Smooth muscle cell (in vitro differentiated cells): ENCODE data around the gene TNIK. TPM values are rescaled to one million over a fixed set of nuclear protein-coding genes. Genes with fewer than 3 reads are reported as not detected.

Experiments used
- DNase-seq: peaks from one replicate; lab custom pipeline; 2025; ENCODE audit not compliant: unreplicated experiment; lab: John Stamatoyannopoulos, UW
- H2AFZ ChIP-seq: fragments of 200-600 bp; sonication (generic); 2 replicates; pipeline ENCODE4 v1.6.0; 2016; ENCODE audit warnings: antibody characterized with exemption, low read depth, mild to moderate bottlenecking
- H3F3A ChIP-seq: fragments of 200-600 bp; sonication (generic); 2 replicates; pipeline ENCODE4 v1.6.0; 2017; ENCODE audit warnings: antibody characterized with exemption, low read depth
- H3K27ac ChIP-seq: fragments of 200-600 bp; sonication (generic); 2 replicates; pipeline ENCODE4 v1.5.1; 2016; ENCODE audit warnings: low read depth, mild to moderate bottlenecking
- H3K27me3 ChIP-seq: fragments of 200-600 bp; sonication (generic); 2 replicates; pipeline ENCODE4 v1.6.1; 2016; ENCODE audit warnings: low read depth, mild to moderate bottlenecking
- H3K36me3 ChIP-seq: fragments of 200-600 bp; sonication (generic); 2 replicates; pipeline ENCODE4 v1.5.1; 2016; ENCODE audit warnings: low read depth
- H3K4me1 ChIP-seq: fragments of 200-600 bp; sonication (generic); 2 replicates; pipeline ENCODE4 v1.5.1; 2016; ENCODE audit warnings: low read depth
- H3K4me2 ChIP-seq: fragments of 200-600 bp; sonication (generic); 2 replicates; pipeline ENCODE4 v1.6.0; 2016; ENCODE audit warnings: mild to moderate bottlenecking
- H3K4me3 ChIP-seq: fragments of 200-600 bp; sonication (generic); 2 replicates; pipeline ENCODE4 v1.5.1; 2016; ENCODE audit warnings: mild to moderate bottlenecking
- H3K79me2 ChIP-seq: fragments of 200-600 bp; sonication (generic); 2 replicates; pipeline ENCODE4 v1.6.0; 2016; ENCODE audit warnings: low read depth, mild to moderate bottlenecking
- H3K9ac ChIP-seq: fragments of 200-600 bp; sonication (generic); 2 replicates; pipeline ENCODE4 v1.6.0; 2016; ENCODE audit warnings: low read depth
- H3K9me3 ChIP-seq: fragments of 200-600 bp; sonication (generic); replicated peaks from 2 replicates; pipeline ENCODE4 v1.5.1; 2016; ENCODE audit warnings: low read depth
- H4K20me1 ChIP-seq: fragments of 200-600 bp; sonication (generic); 2 replicates; pipeline ENCODE4 v1.6.0; 2016; ENCODE audit warnings: low read depth
- CTCF ChIP-seq: fragments of 200-600 bp; sonication (generic); IDR thresholded peaks from 2 replicates; pipeline ENCODE4 v1.5.1; 2017; ENCODE audit warnings: borderline replicate concordance, mild to moderate bottlenecking, antibody characterized with exemption; ENCODE audit not compliant: insufficient read depth, poor library complexity, severe bottlenecking
- WGBS: methylation state at CpG from one replicate; pipeline ENCODE4 v1.1.7; 2016; ENCODE audit warnings: low lambda C conversion rate; 5-methylcytosine and 5-hydroxymethylcytosine counted together
- polyA plus RNA-seq: library from polyadenylated mRNA; unstranded; fragments of >200 nt; fragmentation: Nextera tagmentation; extraction: Ambion mirVana; gene quantifications from 2 replicates; pipeline ENCODE4 v1.2.1, GENCODE V29; 2016
- total RNA-seq: library from RNA; depleted of rRNA; stranded (reverse); fragments of >200 nt; gene quantifications from 2 replicates; pipeline ENCODE4 v1.2.3, GENCODE V29; 2014

The TNIK gene
- total and polyA plus RNA-seq, 2 experiments from 2014 or later, result 10.4 to 12.5 TPM

GRCh38 chr3:171441381-171441780 lies 18.8 kb downstream of the TNIK start:
- H3K4me1 ChIP-seq, result peaks cover 20% of the 10 kb centered on the region
- no peak overlapping the region for H3K9ac ChIP-seq
- no peaks in the 10 kb centered on the region for H3K9me3 ChIP-seq
- no peak overlapping the region for H3K27ac ChIP-seq
- H2AFZ ChIP-seq, result no peak overlapping the region
- peaks cover 3% of the 10 kb centered on the region for H3F3A ChIP-seq
- no peak overlapping the region for H3K4me2 ChIP-seq
- no peak overlapping the region for H3K4me3 ChIP-seq
- peaks cover 47% of the 10 kb centered on the region for H3K79me2 ChIP-seq
- 95% methylated on average over 3 of the region's 3 CpGs for WGBS
- H3K27me3 ChIP-seq, result no peaks in the 10 kb centered on the region
- peaks cover 36% of the 10 kb centered on the region for H4K20me1 ChIP-seq
- no peak for TF ChIP-seq CTCF
- DNase-seq, result no peak
- H3K36me3 ChIP-seq, result no peaks in the 10 kb centered on the region

- Histone ChIP-seq H3K4me1 (peaks cover 20% of the 10 kb centered on the region), H3F3A (peaks cover 3% of the 10 kb centered on the region), H3K36me3 (no peaks in the 10 kb centered on the region), H3K79me2 (peaks cover 50% of the 10 kb centered on the region), H4K20me1 (peaks cover 31% of the 10 kb centered on the region), H2AFZ (no peak overlapping the region), H3K4me2 (no peak overlapping the region), H3K27me3 (no peaks in the 10 kb centered on the region), H3K27ac (no peak overlapping the region), H3K9ac (no peak overlapping the region), H3K9me3 (no peaks in the 10 kb centered on the region), H3K4me3 (no peak overlapping the region)
- TF ChIP-seq CTCF, result no peak
- DNase-seq, result no peak
- 84% methylated on average over 2 of the region's 2 CpGs for WGBS
Observed at GRCh38 chr3:171439996-171440395, 20.2 kb downstream of the TNIK start.

GRCh38 chr3:171437115-171437756 lies 23.0 kb downstream of the TNIK start:
- H3K4me3 ChIP-seq, result no peak overlapping the region
- no peak for TF ChIP-seq CTCF
- no peak overlapping the region for H3K9ac ChIP-seq
- no peaks in the 10 kb centered on the region for H3F3A ChIP-seq
- H3K36me3 ChIP-seq, result no peaks in the 10 kb centered on the region
- peaks cover 56% of the 10 kb centered on the region for H3K79me2 ChIP-seq
- WGBS, result 91% methylated on average over 3 of the region's 3 CpGs
- no peaks in the 10 kb centered on the region for H3K27me3 ChIP-seq
- no peak overlapping the region for H3K27ac ChIP-seq
- H3K4me1 ChIP-seq, result peaks cover 7% of the 10 kb centered on the region
- no peak for DNase-seq
- peaks cover 25% of the 10 kb centered on the region for H4K20me1 ChIP-seq
- H2AFZ ChIP-seq, result no peak overlapping the region
- no peak overlapping the region for H3K4me2 ChIP-seq
- no peaks in the 10 kb centered on the region for H3K9me3 ChIP-seq

- no peaks in the 10 kb centered on the region for H3K9me3 ChIP-seq
- H3K4me1 ChIP-seq, result no peaks in the 10 kb centered on the region
- H3F3A ChIP-seq, result no peaks in the 10 kb centered on the region
- no peak for DNase-seq
- H3K9ac ChIP-seq, result no peak overlapping the region
- TF ChIP-seq CTCF, result no peak
- peaks cover 58% of the 10 kb centered on the region for H3K79me2 ChIP-seq
- no peak overlapping the region for H3K27ac ChIP-seq
- H3K27me3 ChIP-seq, result no peaks in the 10 kb centered on the region
- H3K4me2 ChIP-seq, result no peak overlapping the region
- H3K4me3 ChIP-seq, result no peak overlapping the region
- H3K36me3 ChIP-seq, result no peaks in the 10 kb centered on the region
- WGBS, result 74% methylated on average over 3 of the region's 3 CpGs
- H4K20me1 ChIP-seq, result peaks cover 18% of the 10 kb centered on the region
- no peak overlapping the region for H2AFZ ChIP-seq
Observed at GRCh38 chr3:171436380-171436779, 23.8 kb downstream of the TNIK start.
